HTERT RPE-1 (cell line): Measurements from ENCODE around the gene PPP1R15B.

Experiments
- in situ Hi-C: fragments of 300-500 bp; cut with MboI; formaldehyde crosslinking; loops from 4 replicates; pipeline ENCODE4 v1.14.3; 2020; ENCODE audit warnings: low sequenced_read_pairs

PPP1R15B gene

DNA sequence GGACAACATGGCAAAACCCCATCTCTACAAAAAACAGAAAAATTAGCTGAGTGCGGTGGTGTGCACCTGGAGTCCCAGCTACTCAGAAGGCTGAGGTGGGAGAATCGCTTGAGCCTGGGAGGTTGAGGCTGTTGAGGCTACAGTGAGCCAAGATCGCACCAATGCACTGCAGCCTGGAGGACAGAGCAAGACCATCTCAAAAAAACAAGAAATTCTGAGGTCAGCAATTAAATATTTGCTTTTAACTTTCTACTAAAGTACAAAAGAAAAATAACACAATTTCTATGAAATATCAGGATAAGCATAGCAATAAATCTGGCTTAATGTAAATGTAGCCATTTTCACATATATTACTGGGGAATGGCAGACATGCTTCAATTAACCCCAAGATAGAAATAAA lies 9.9 kb downstream of the PPP1R15B start:
- in situ Hi-C loops = no loop called here

DNA sequence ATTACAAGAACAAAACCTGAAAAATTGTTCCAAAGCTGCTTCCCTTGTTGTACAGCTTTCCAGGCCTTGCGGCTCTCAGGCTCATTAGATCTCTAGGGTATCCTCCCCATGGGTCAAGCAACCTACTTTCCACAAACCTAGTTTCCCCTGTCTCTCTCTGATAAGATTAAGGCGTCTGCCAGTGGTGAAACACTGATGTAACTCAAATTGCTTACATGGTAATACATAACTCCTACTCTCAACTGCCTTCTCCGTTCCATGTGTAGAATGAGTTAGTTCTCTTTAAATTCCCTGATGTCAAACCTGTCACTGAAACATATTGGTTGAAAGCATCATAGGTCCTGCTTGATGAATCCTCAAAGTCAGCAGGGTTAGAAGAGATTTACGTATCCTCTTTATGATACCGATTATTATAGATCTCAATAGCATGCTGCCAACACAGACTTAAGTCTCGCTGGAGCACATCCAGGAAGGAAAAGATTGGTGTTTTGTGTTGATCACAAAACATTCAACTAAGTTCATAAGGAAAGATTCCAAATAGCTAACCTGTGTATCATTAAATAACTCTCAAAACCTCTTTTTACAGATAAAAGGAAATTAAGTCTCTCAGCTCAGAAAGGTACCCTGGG lies 10.6 kb downstream of the PPP1R15B start:
- in situ Hi-C loops = no loop called here

DNA sequence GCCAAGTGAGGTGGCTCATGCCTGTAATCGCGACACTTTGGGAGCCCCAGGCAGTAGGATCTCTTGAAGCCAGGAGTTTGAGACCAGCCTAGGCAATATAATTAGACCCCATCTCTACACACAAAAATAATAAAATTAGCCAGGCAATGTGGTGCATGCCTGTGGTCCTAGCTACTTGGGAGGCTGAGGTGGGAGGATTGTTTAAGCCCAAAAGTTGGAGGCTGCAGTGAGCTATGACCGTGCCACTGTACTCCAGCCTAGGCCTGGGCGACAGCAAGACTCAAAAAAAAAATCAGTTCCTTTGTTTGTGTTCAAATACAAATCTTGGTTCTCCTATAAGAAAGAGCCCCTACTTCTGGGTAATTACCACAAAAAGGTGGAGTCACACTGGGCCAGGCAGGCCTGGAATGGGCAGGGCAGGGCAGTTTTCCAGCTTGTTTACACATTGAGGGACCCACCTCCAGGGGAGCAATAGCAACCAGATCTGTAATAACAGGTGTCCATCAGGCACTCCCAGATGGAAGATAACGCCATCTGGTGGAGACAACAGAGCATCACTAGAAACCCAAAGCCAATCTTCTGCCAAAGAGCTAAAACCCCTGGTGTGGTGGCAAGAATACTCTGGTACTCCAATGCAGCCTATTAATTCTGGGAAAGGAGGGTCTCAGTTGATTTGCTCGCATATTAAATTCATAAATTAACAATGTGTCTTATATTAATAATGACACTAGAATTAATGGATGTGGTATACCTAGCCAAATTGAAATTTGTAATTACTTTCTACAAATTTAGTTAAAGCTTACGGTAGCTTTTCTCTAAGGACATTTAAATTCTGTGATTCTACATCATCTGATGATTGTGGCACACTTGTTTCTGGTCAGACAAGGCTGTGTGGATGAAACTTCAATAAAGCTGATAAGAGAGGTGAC lies 13.2 kb downstream of the PPP1R15B start:
- in situ Hi-C loops = no loop called here

DNA sequence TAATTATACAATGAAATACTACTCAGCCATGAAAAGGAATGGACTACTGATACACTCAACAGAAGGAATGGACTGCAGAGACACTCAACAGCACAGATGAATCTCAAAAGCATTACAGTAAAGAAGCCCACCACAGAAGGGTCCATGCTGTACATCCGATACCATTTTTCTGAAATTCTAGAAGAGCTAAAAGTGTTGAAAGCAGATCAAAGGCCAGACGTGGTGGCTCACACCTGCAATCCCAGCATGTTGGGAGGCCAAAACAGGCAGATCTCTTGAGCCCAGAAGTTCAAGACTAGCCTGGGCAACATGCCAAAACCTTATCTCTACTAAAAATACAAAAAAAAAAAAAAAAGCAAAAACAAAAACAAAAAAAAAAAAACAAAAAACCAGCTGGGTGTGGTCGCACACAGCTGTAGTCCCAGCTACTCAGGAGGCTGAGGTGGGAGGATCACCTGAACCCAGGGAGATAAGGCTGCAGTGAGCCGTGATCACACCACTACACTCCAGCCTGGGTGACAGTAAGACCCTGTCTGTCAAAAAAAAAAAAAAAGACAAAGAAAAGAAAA lies 15.5 kb downstream of the PPP1R15B start:
- in situ Hi-C loops = no loop called here

DNA sequence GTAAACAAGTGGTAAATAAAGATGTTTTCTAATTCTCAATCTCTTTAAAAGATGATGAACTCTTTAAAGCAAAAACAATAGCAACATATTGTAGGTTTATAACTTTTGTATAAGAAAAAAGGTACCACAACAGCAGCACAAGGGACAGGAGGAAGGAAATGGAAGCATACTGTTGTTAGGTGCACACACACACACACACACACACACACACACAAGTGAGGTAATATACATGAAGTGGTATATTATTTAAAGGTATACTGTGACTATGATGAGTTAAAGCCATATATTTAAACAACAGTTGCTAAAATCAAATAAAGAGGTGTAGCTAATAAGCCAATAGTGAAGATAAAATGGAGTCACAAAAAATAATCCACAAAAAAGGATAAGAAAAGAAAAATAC lies 20.0 kb downstream of the PPP1R15B start:
- in situ Hi-C loops = no loop called here

DNA sequence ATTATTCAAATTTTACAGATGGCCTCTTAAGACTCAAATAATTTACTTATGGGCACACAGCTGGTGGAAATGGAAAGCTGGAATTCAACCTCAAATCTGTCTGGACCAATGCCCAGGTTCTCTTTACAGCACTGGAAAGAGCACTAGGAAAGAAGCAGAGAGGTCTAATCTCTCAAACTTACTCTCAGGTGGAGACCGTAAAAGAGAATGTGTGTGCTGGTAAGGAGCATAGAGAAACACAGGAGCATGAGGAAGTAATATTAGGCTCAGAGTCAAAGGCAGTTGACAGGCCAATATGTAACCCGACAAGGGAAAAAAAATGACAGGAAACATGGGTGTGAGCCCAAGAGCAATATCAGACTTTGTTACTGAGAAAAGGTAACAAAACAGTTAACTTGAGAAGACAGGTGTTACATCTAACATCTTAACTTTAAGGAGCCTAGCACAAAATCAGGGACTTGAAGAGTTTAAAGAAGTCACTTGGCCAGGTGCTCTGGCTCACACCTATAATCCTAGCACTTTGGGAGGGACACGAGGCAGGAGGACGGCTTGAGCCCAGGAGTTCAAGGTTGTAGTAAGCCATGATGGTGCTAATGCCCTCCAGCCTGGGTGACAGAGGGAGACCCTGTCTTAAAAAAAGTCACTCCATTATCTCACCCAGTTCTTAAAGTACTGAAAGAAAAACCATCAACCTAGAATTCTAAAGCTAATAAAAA lies 20.7 kb downstream of the PPP1R15B start:
- in situ Hi-C loops = no loop called here

DNA sequence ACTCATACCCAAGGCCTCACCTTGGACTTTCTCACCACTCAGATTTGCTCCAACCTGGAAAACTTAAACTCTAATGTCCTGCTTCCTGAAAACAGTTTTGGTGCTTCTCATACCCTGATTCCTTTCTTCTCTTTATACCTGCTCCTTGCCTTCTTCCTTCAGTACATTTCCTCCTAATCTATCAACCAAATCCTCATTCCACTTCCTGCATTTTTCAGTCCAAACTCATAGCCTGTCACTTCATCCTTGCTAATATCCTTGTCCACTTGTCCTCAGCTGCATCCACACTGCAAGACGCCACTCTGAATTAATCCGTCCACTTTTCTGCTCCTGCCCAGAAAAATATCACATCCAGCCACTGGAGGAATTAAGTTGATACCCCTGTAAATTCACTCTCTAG lies 25.9 kb downstream of the PPP1R15B start:
- in situ Hi-C loops = no loop called here

DNA sequence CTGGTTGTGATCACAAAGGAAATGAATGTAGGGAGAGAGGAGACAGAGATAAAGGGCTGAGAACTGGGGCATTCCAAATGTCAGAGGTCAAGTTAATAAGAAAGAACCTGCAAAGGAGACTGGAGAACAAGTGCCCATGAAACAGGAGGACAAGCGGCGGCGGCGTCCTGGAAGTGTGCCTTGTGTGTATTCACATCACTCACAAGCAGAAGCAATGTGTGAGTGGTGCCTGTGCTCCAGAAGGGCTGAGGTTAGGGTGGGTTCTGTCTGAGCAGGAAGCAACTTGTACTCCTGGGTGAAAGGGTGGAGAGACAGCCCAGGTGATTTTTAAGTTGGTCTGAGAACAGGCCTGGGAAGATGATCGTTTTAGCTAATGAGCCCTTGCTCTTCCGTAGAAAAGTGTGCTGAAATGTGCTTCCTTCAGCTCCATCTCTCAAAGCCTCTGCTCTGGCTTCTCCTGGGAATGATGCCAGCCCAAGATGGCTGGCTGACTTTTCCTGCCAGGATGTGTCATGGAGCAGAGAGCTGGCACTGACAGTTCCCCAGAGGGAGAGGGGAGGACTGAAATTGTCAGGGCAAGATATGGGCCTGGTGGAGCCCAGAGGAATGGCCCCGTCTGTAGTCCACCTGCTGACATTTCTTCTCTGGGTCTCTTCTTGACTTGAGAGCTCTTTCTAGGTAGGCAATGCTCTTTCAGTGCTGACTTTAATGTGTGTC lies 26.8 kb downstream of the PPP1R15B start:
- in situ Hi-C loops = no loop called here

DNA sequence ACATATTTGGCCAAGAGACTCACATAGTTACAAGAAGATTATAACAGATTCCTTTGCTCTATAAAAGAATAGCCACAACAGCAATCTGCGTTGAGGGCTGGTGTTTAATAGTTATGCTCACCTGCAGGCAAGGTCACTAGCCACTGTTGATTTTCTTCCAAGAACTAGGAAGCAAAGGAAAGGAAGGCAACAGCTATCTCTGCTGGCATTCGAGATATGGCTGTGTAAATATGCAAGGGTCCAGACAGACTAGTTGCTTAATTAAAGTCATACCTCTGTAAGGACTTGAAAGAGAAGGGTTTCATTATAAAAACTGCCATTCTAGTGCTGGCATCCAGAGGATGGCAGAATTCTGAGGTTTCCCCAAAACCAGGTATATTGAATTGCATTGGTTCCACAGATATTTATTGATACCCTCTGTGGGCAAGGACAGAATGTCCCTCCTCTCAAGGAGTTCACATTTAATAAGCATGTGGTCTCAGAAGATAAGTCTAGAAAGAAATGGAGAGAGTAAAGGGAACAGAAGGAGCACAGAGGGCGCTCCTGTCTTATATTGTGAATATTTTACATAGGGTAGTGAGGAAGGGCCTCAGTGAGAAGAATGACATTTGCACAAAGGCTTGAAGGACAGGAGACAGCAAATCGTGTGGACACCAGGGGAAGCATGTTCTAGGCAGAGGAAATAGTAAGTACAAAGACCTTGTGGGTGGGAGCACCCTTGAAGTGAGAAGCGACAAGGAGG lies 28.3 kb downstream of the PPP1R15B start:
- in situ Hi-C loops = no loop called here

DNA sequence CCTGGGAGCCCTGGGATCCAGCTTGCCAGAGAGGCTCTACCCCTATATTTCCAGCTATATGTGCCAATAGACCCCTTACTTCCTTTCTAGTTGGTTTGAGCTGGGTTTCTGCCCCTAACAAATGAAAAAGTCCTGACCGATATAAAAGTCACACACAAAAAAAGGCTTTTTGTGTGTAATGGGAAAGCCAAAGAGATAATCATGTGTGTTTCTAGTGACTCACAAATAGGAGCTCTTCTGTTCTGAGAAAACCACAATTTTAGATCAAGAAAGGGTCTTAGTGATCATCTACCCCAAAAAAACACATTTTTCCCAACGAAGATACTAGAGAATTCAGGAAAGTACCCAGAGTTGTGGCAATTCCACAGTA lies 28.9 kb downstream of the PPP1R15B start:
- in situ Hi-C loops = no loop called here

DNA sequence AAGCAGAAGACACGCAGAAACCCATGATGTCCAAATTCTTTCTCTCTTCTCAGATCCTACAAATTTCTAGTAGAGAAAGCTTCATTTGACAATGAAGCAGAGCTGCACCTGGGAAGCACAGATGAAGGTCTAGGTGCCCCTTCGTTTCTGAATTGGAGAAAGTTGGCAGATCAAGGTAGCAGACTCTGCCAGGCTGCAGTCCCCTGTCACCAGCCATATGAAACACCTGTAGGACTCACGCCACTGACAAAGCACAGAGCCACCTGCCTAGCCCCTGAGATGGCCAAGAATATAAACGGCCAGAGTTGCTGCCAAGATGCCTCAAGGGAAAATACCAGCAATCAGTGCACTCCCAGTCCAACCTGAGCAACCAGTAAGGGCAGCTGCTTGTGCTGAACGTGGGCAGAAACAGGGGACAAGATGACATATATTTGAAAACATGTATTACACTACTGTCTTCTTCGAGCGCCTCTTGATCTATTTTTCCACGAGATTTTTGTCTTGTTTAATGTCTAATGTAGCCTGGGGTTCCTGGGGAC lies 31.3 kb downstream of the PPP1R15B start:
- in situ Hi-C loops = no loop called here

DNA sequence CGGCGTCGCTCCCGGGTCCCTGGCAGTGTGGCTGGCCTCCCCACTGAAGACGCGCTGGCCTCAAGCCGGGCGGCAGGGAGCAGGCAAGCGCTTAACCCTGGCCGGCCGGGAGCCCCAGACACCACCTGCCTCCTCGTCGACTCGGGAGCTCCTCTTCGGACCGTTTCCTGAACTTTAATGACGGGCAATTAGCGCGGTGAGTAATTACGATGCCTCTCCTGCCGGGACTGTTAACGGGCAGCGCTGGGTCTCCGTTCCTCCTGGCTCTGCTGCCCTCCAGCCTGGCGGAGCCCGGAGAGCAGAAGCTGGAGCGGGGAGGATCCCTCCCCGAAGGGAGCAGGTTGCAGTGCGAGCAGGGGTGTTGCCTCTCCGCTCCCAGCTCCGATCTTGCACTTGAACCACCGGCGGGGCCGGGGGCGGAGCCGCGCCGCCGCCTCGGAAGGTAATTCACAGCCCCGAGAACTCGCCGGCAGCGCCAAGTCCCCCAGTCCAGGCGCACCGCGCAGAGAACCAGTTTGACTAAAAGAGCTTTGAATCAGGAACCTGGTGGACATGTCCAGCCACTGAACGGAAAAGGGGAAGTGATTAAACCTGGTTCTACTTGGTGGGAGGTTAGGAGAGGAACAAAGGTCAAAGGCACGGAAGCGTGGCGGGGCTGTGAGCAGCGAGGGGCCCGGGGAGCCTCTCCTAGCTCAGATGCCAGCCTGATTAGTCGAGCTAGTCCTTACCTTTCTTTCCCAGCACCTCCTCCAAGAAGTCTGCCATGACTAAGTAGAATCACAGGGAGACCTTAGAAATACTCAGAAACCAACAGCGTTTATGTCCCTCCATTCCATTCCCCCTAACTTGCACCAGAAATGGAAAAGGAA lies 33.6 kb downstream of the PPP1R15B start:
- in situ Hi-C loops = no loop called here

DNA sequence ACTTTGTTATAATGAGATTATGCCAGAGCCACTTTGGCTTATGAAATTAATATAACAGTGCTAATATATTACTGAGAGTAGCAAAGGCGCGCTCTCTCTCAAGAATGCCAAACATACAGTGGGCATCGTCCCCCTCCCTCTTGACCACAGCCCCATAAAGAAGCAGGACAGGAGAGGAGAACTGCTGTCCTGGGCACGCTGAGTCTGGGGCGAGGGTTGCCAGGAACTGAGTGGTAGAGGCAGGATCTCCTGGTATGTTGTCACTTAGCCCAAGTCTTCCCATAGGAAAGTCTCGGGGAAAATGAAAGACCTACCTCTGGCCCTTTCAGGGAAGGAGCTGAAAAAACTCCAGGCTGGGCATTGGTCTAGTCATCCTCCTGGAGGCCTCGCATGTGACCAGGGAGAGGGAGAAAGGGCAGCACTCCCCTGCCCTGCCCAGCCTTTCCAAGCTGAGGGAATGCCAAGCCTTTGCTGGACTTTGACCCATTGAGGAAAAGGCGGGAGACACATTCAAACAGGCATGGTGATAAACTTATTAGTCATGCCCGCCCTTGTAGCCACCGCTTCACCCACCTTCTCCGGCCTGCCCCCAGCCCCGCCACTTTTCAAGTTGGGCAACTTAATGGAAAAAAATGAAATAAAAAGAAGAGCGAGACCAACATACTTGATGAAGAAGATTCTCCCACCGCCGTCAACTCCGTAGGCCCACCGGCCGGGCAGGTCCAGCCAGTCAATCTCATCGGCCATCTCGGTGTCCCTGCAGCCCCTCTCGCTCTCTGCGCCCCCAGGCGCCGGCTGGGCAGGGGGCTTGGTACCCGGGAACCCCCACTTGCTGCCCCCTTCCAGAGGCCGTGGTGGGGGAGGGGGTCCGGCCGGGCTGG lies 34.5 kb downstream of the PPP1R15B start:
- in situ Hi-C loops = no loop called here

DNA sequence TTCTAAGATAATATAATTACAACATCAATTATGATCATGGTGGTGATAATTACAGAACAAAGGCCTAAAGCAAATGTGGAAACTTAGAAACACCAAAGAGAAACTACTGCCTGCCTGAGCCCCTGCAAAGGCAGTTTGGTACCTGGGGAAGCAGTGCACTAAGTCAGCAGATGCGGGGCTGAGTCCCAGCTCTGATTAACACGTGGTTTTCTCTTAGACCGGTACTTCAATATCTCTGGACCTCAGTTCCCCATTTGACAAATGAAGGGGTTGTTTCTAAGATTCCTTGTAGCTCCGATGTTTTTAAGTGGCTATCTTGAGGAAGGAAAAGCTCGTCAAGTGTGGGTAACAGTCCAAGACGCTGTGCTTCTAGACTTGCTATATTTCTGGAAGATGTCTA lies 35.2 kb downstream of the PPP1R15B start:
- in situ Hi-C loops = no loop called here

DNA sequence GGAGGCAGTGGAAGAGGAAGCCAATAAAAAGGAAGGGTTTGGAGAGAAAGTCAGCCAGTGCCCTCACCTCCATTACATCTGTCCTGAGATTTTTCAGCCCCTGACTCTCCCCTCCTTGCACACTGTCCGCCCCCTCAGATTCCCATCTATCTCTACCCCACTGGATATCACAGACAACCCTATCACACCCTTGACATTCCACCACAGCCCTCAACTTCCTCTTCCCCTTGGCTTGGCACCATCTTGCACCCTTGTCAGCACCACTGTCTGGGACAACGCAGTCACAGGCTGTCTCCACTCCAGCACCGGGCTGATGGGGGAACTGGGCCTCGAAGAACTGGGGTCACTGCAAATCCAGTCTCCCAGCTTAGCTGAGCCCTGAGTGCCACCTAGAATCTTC lies 37.7 kb downstream of the PPP1R15B start:
- in situ Hi-C loops = loop anchor here (25.0 kb wide), 1 partner anchor 212 kb away; the partner anchor contains the start of genes ETNK2 and REN

DNA sequence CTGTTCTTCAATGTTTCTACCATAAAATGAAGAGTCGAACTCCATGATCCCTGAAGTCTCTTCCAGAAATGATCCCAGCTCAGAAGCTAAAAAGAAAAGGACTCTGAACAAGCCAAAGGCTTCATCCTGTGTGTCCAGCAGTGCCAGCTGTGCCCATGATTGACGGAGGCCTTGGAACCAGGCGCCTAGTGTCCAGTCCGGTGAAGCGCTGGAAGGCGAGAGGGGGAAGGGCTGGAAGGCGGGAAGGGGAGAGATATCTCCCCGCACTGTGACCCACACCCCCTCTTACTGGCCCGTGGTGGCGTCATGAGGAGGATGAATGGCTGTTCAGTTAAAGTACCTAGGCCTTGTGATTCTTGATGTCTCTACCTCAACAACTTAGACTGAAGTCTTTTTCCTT lies 41.4 kb downstream of the PPP1R15B start:
- in situ Hi-C loops = loop anchor here (25.0 kb wide), 1 partner anchor 208 kb away; the partner anchor contains the start of genes ETNK2 and REN

DNA sequence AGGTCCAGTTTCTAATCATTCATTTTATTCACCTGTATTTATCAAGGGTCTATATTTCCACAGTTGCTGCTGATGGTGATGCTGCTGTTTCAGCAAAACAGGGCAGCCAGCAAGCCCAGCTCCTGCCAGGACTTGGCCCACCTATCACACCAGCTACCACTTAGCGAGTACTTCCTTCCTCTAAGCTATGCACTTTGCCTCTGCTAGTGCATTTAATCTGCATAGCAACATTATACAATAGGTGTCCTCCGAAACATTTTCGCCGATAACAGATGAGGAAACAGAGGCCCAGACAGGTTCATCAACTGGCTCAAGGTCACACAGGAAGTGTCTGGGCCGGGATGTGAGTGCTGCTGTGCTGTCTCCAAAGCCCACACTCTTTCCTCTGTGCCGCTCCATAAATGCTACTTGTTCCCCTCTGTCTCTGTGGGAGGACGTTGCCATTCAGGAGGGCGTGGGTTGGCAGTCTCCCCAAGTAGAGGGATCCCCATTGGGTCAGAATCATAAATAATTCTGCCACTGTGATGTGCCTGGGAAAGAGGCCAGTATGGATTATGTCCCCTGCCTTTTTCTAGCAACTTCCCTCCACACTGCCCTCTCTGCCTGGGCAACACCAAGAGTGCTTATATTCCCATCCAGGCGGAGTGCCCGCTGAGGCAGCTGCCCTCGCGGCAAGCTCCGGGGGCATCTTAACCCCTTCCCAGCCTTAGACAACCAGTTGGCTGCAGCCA lies 42.5 kb downstream of the PPP1R15B start:
- in situ Hi-C loops = loop anchor here (25.0 kb wide), 1 partner anchor 207 kb away; the partner anchor contains the start of genes ETNK2 and REN
